Amniotic stem cell (primary cell): Measurements from ENCODE around the gene RAPH1.
A peak's percentile ranks its signal among the peaks of the same experiment; 100 is the strongest.
"Not testable (repeated sequence)": the region's sequence is repeated elsewhere in the genome, so short reads cannot be mapped to it uniquely, and the experiment has no call there.

Source experiments
- DNase-seq: peaks from one replicate; lab custom pipeline; 2025; lab: John Stamatoyannopoulos, UW

The RAPH1 gene

DNA sequence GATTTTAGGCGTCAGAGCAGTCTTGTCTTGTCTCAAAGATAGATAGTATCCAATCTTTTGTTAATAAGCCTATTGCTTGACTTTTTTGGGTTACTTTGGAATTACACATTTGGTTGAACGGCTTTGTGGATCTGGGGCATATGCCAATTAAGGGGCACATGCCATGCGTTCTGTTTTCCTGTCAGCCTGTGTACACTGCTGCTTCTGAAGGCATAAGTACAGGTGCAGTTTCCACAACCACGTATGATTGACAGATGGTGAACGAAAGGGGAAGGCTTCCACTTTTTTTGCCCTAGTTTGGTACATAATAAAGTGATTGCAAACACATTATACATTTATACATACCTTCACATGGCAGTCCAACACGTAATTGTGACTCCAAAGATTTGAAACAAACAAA lies 102.3 kb downstream of the RAPH1 start:
- DNase-seq: no peak

DNA sequence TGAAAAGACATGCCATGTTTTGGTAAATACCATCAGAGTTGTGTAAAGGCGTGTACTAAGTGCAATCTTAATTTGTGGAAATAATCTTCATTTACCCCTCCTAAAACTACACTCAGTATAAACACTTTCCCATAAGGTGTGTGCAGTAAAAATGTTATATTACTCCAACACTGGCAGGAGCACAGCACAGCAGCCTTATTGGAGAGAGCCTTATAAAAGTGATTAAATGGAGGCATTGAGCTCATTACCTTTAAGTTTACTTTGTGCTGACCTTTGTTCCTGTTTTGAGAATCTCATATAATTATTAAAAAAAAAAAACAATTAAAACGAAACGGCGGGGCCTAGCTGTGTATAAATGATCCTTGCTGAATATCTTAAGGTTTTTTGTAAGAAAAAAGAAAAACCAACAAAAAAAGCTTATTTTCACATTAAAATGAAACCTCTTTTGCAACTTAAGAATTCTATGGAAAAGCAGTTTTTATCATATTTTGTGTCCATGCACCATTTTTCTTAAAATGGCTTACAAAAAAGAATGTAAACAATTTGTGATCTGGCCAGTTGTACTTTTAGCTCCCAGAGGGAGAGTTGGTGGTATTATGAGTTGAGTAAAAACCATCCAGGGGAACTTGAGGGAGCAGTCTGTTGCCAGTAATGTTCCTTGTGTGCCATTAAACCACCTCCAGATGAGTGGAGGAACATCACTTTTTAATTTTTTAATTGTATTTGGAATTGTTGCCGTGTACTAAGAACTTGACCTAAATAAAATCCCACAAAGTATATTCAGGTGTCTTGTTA lies 103.5 kb downstream of the RAPH1 start:
- no peak for DNase-seq

DNA sequence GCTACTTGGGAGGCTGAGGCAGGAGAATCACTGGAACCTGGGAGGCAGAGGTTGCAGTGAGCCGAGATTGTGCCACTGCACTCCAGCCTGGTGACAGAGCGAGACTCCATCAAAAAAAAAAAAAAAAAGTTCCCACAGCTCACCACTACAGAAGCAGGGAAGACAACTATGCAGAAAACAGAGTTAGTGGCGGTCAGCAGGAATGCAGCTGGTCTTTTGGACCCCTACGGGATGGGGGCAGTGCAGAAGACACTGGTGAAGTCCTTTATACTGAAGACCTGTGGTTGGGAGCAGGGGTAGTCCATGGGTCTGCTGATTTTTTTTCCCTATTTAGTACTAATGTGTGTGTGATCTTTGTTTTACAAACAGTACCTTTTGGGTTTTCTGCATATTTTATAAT lies 105.5 kb downstream of the RAPH1 start:
- DNase-seq: not testable (repeated sequence)

DNA sequence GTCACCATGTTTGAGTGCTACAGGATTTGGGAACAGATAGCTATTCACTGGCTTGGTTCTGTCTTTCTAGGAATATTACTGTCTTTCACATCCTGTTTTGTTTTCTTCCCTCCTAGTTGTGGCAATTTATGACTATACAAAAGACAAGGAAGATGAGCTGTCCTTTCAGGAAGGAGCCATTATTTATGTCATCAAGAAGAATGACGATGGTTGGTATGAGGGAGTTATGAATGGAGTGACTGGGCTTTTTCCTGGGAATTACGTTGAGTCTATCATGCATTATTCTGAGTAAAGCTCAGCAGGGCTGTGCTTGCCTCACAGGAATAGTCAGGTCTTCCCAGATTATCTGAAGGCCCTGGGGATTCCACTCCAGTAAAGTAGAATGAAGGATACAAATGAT lies 108.0 kb downstream of the RAPH1 start:
- peak; percentile 8 for DNase-seq

DNA sequence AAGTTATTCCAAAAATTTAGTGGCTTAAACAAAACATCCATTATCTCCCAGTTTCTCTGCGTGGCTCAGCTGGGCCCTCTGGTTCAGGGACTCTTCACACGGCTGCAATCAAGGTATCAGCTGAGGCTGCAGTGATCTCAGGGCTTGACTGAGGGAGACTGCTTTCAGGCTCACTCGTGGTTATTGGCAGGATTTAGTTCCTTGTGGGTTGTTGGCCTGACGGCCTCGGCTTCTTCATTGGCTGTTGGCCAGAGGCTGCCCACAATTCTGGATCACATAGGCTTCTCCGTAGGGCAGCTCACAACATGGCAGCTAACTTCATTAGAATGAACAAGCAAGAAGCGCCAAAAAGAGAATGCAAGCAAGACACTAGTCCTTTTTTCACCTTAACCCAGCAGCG lies 116.8 kb downstream of the RAPH1 start:
- DNase-seq: no peak

DNA sequence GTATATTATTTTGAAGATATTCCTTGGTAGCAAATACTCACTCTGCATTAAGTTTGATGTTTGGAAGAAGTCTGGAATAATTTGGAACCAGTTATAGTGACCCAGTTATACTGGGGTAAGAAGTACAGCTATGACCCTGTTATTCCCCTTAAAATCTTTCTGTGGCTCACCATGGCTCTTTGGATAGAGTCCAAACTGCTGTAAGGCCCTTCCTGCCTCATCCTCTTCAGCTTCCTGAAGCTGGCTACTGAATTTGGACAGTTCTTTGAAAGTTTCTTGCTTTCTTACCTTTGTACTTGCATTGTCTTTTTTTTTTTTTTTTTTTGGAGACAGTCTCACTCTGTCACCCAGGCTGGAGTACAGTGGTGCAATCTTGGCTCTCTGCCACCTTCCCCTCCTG lies 121.3 kb downstream of the RAPH1 start:
- DNase-seq: no peak

DNA sequence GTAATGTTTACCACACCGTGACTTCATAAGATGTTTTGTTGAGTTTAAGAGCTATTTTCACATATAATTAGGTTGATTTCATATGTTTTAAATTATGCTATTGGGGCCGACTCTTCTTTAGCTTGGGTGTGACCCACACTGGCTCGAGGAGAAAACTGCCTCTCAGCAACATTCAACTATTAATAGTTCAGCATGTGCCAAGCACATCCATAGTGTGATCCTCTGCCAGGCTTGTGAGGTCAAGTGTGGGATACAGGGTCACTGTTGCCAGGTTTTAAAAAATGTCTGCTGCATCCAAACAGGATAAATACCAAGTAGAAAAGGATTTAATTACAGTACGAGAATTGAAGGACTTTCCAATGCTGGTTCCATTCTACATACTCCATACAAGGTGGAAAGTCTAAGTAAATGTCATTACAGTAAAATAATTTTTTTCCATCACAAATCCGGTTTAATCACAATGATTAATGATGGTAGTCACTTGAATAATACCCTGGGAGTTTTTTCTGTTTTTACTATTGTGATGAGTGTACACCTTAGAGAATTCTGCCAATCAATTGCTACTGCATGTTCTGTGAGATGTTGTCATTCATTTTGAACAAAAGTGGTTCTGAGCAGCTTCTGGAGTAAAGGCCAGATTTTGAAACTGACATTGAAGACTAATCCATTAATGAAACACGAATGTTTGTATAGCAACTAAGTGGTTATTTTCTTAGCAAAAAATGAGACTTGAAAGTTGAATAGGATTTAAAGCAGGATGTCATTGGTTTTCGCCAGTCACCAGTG lies 122.4 kb downstream of the RAPH1 start:
- no peak for DNase-seq

DNA sequence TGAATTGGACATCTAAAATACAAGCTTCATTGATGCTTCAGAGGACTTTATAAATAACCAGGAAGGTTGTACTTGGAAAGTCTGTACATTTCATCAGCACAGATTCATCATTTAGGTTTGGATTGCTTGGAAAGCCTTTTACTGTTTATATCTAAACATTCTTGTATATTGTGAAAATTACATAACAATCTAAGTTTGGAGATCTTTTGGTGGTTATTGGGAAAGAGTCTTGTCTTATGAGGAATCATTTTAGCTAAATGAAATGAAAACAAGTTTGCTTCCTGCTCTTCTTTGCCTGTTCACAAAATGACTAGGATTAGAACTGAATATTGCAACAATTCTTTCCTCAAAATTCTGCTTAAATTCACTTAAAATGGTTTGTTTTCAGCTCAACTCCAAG lies 127.6 kb downstream of the RAPH1 start:
- DNase-seq: no peak

DNA sequence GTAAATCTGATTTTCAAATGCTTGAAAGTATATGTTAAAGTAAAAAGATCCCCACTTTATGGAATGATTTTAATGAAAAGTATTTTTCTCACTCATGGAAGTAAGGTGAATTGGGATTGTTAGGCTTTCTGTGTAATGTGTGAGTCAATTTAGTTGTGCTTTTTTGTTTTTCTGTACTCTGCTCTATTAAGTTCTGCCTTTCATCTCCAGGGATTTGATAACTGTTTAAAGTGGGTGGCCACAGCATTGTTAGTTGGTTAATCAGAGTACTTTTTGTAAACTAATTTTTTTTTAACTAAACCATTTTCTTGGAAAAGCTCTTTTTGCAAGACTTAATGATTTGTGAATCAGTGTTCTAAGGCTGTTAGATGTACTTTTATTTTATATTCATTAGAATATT lies 130.1 kb downstream of the RAPH1 start:
- DNase-seq: no peak

DNA sequence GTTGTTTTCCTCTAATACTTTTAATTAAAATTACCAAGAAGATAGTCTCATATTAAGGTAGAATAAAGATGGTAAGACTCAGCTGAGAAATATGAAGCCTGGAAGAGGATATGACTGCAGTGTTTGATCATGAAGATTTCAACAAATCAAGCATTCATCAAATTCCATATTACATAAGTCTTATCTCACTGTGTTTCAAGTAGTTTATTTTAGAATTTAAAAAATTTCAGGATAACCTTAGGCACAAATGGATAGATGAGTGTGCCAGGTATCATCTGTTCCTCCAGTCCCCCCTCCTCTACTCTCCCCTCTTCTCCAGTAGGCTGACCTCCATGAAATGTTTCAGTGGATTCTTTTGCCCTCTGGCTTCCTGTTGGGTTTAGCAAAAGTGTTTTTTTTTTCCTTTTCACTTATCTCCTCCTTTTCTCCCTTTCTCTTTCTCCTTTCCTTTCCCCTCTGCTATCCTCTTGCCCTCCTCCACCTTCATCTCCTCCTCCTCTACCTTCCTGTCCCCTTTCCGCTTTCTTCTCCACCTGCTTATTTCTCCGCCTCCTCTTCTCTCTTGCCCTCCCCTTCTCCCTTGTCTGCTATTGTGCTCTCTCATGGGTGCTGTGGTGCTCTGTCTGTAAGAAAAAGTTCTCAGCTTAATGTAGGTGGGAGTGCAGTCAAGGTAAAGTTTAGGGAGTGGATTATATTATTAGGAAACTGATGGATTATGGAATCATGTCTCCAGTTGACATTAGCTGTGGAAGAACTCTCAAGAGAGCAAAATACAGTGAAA lies 134.1 kb downstream of the RAPH1 start:
- no peak for DNase-seq

DNA sequence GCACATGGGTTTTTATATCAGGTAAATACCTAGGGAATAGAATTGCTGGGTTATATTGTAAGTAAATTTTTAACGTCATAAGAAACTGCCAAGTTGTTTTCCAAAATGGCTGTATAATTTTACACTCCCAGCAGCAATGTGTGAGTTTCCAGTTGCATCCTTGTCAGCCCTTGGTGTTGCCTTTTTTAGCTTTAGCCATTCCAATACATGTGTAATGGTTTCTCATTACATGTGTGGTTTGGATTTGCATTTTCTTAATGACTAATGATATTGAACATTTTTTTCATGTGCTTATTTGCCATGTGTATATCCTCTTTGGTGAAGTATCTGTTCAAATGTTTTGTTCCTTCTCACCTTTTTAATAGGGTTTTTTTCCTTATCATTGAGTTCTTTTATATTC lies 136.1 kb downstream of the RAPH1 start:
- no peak for DNase-seq

DNA sequence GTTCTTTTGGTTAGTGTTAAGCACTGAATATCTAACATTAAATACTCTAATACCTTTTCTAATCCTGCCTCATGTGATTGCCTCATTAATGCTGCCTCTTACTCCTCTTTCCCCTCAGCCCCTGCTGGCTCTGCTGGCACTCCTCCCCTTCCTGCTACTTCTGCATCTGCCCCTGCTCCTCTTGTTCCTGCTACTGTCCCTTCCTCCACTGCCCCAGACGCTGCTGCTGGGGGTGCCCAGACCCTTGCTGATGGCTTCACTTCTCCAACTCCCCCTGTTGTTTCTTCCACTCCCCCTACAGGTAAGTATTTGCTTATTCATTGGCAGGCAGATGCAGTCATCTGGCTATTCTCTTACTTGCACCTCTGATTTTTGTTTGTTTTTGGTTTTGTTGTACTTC lies 138.4 kb downstream of the RAPH1 start:
- no peak for DNase-seq

DNA sequence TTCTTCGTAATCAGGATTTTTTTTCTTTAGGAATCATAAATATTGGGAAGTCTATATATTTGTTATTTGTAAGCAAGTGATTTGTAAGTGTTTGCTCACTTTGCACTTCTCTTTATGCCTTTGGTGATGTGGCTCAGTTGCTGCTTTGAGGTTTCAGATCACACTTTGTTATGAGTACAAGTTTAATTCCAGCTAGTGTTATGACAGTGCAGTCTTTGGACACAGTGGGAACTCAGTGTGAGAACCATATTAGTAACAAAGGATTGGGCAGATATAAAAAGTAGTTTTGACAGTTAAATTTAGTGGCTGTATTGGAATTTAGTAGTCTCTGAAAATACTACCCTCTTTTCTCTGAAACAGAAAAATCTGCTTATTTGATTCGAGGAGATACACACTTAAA lies 139.2 kb downstream of the RAPH1 start:
- no peak for DNase-seq

DNA sequence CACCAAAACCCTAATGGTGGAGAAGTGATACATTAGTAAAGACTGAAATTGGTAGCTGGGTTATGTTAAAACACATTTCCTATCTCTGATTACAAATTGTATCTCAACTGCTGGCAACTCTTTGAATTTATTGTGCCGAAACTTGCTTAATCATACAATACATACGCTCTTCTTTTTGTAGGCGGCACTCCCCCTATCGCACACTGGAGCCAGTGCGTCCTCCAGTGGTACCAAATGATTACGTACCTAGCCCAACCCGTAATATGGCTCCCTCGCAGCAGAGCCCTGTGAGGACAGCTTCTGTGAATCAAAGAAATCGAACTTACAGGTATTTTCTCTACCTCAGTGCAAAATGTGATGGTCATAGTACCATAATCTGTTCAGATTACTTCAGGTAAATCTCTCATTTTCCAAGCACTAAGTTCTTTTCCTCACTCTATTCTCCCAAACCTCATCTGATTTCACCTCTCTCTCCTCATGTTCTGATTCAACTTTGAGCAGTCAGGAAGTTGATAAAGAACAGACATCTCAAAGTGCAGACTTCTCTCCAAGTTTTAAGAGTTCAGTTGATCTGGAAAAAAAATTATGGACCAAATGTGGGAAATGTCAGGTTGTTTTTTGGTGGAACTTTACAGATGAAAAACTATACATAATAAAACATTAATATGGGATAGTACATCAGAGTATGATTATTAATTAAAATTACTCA lies 140.4 kb downstream of the RAPH1 start:
- DNase-seq: no peak

DNA sequence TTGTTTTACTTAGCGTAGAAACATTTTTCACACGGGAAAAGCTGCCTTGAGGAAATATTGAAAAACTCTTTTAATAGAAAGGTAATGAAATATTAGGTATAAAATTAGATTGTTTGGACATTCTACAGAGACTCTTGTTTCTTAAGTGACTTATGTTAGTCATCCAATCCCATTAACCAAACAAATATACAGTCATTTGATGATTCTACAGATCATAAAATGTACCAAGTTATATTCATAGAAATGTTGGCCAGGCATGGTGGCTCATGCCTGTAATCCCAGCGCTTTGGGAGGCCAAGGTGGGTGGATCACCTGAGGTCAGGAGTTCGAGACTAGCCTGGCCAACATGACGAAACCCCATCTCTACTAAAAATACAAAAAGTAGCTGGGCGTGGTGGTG lies 146.9 kb downstream of the RAPH1 start:
- DNase-seq: not testable (repeated sequence)

DNA sequence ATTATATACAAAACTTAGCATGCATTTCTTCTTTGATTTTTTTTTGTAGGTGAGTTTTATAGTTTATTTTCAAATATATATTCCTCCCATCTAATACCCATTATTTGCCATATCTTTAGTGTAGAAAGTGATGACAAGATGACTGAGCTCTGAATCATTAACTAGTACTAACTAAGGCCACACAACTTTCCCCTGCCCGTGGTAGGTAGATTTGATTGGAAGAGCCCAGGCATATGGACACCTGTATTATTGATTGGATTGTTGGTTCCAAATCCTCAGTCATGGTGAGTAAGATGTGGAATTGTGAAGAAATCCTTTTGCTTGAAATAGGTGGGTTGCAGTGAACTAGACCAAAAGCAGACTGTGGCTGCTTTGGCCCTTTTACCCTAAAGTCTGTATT lies 152.1 kb downstream of the RAPH1 start:
- no peak for DNase-seq

DNA sequence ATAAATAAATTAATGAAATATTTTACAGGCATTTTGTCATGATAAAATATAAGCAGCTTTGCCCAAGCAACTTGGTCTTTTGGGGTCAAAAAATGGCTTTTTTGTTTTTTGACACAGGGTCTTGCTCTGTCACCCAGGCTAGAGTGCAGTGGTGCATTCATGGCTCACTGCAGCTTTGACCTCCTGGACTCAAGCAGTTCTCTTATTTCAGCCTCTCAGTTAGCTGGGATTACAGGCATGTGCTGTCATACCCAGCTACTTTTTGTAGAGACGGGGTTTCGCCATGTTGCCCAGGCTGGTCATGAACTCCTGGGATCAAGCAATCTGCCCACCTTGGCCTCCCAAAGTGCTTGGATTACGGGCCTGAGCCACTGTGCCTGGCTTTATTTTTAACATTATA lies 155.9 kb downstream of the RAPH1 start:
- DNase-seq: no peak

DNA sequence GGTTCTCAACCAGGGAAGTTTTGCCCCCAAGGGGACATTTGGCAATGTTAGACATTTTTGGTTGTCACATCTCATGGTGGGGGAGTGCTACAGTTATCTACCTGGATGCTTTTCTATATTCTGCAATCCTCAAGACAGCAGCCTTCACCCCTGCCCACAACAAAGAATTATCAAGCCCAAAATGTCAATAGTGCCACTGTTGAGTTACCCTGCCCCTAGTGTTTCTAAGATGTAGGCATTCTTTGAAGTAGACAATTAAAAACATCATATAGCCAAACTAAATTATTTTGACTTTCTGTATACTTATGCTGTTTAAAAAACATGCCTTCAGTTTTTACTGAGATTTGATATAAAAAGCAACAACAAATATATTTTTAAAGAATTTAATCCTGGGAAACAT lies 158.9 kb downstream of the RAPH1 start:
- no peak for DNase-seq

DNA sequence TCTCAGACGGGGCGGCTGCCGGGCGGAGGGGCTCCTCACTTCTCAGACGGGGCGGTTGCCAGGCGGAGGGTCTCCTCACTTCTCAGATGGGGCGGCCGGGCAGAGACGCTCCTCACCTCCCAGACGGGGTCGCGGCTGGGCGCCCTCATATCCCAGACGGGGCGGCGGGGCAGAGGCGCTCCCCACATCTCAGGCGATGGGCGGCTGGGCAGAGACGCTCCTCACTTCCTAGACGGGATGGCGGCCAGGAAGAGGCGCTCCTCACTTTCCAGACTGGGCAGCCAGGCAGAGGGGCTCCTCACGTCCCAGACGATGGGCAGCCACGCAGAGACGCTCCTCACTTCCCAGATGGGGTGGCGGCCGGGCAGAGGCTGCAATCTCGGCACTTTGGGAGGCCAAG lies 162.4 kb downstream of the RAPH1 start:
- DNase-seq: not testable (repeated sequence)

DNA sequence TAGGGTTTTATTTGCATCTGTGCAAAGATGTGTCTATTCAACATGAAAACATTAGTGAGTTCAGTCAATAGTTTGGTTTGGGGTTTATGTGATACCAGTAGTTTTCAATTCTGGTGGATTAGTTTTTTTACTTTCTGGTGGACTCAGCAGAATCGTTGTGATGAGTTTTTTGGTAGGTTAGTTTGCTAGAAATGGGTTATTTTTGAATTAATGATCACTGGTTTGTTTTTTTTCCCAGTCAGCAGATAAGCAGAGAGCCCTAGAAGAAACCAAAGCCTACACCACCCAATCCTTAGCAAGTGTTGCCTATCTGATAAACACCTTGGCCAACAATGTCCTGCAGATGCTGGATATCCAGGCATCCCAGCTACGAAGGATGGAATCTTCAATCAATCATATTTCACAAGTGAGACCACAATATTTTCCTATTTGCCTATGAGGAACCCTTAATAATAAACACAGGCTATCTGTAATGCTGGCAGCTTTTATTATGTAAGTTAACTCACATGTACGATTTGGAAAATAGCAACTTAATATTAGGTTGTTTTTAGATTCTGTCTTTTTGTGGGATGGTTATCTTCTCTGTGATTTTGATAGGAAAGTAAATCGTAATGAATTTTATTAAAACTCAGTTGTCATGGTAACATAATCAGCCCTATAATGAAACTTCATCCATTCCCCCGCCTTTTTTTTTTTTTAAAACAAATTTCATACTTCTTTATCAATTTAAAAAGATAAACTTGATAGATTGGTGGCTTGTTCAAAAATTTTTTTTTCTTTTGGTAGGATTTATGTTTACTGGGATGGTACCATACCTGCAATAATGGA lies 168.2 kb downstream of the RAPH1 start:
- DNase-seq: no peak

DNA sequence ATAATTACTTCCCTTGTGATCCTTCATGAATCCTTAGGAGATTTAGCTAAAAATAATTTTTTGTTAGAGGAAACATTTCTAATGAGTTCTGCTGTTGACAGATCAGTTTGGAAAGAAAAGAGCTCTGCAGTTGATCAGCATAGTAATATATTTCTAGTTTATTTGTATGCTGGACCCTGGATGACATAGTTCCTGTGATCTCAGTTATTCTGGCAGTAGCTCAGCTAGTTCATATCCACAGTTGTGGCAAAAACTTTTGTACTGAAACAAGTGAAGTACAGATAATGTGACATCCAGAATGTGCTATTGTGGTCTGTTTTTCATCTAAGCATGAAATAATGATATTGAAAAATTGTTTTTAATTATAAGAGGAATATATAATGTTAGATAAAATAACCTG lies 173.2 kb downstream of the RAPH1 start:
- DNase-seq: no peak
